Pancreas (tissue), 10 donors: ENCODE measurements around the gene CAMK1D. TPM values are rescaled to one million over a fixed set of nuclear protein-coding genes. Genes with fewer than 3 reads are reported as not detected.

ENCODE experiments used
- ATAC-seq, 4 donors: fragments of 200-7000 bp; cut with Tn5 transposase; one replicate each; pipeline versions ENCODE4 v1.8.0 to v1.9.1; 2020; ENCODE audit warnings: mild to moderate bottlenecking in 4 of 4, moderate library complexity in 4 of 4
- DNase-seq, 6 donors: peaks; one replicate each; pipeline ENCODE4 v3.0.0-alpha.2; 2020
- FAIRE-seq: peaks from 2 replicates; lab custom pipeline; 2012; peaks lifted over from hg19 to GRCh38; lab: Jason Lieb, UNC
- H3K27ac ChIP-seq, 4 donors: fragments of 200-600 bp; sonication (generic); 1 replicate in 3 of 4; 2 replicates in 1 of 4; pipeline versions ENCODE4 v1.5.0 to v1.8.0; 2020
- H3K27me3 ChIP-seq, 4 donors: fragments of 200-600 bp; one replicate each; pipeline ENCODE4 v1.8.0; 2021
- H3K36me3 ChIP-seq, 3 donors: fragments of 200-600 bp; sonication (generic) in 1 of 3; one replicate each; pipeline versions ENCODE4 v1.5.0 to v1.8.0; 2020 to 2021
- H3K4me1 ChIP-seq, 3 donors: fragments of 200-600 bp; one replicate each; pipeline ENCODE4 v1.8.0; 2021
- H3K4me3 ChIP-seq, 4 donors: fragments of 200-600 bp; sonication (generic) in 2 of 4; one replicate each; pipeline versions ENCODE4 v1.5.0 to v1.8.0; 2020 to 2021
- H3K9me3 ChIP-seq, 4 donors: fragments of 200-600 bp; one replicate each; pipeline ENCODE4 v1.8.0; 2021
- CTCF ChIP-seq, 4 donors: fragments of 200-600 bp; sonication (generic) in 3 of 4; IDR thresholded peaks; one replicate each; pipeline versions ENCODE4 v1.5.0 to v1.8.0; 2021; ENCODE audit warnings: antibody characterized with exemption in 4 of 4
- WGBS, 2 donors: extraction: QIAGEN DNeasy Blood & Tissue Kit; methylation state at CpG; one replicate each; pipeline ENCODE4 v1.1.7; 2013; 5-methylcytosine and 5-hydroxymethylcytosine counted together
- intact Hi-C, 3 donors: fragments of 100-400 bp; cut with DNase I; formaldehyde crosslinking; loops; one replicate each; pipeline versions ENCODE4 v1.11.1 to v1.14.2; 2022
- polyA plus RNA-seq, 2 donors: library from polyadenylated mRNA; stranded (reverse); fragments of 200-250 nt; gene quantifications; one replicate each; pipeline ENCODE4 v1.2.3, GENCODE V29; 2013
- total RNA-seq, 6 donors: library from RNA; stranded (reverse); fragmentation: NEBNext Ultra II Directional in 4 of 6; extraction: Animal tissue kit (Norgen Biotek cat#: 25700) in 4 of 6; gene quantifications; one replicate each; pipeline versions ENCODE4 v1.2.1 to v1.2.4, GENCODE V29; 2021 to 2023
- donor health status: healthy with polysubstance abuse.
- donor health status: DM: no; HTN: no; CAD: no; lungs with moderate emphysema.
- donor health status: DM: no; HTN: no; CAD: no.
- donor health status: control.
- donor health status: control.
- donor health status: Bipolar disorder and iron deficiency.
- donor health status: DM: yes; HTN: yes; CAD: no.
- donor health status: DM: no; HTN: no; CAD: no.
- donor health status: DM: no; HTN: no; CAD: no.
- donor health status: DM: yes; HTN: yes; CAD: no.

Gene CAMK1D
- total and polyA plus RNA-seq, 8 donors, result 2.9 to 30.1 (median 22.7) TPM

- intact Hi-C loops, result loop anchor here in 1 of 3 donors (10.0 kb wide), 2 partner anchors 125 to 215 kb away; no protein-coding TSS in a partner anchor
- Histone ChIP-seq H3K4me3 (no peak overlapping the region), H3K4me1 (peaks cover 2 to 5% (median 2%) of the 10 kb centered on the region in 3 donors), H3K9me3 (no peaks in the 10 kb centered on the region), H3K36me3 (no peaks in the 10 kb centered on the region), H3K27me3 (no peaks in the 10 kb centered on the region), H3K27ac (no peak overlapping the region)
- ATAC-seq, result no peak
- no peak for TF ChIP-seq CTCF (IDR thresholded peaks at IDR 0.05)
- FAIRE-seq, result no peak
- 81 to 86% methylated on average over 9 of the region's 9 CpGs for WGBS, 2 donors
- no peak for DNase-seq
Measured at GRCh38 chr10:12479924-12480323, 130.6 kb downstream of the CAMK1D start.

DNA sequence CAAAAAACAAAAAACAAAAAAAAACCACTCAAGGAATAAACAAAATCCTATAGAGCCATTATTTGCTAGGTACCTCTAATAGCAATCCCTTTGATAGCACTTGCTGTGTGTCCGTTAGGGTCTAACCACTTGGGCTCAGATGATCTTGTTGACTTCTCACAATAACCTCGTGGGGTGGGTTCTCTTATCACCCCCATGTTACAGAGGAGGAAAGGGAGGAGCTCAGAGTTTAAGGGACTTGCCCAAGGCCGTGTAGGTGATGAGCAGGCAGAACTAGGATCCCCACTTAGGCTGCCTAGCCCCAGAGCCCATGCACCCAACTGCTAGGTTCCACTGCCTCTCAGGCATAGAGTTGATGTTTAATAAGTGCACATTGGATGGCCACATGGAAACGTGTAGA lies 131.1 kb downstream of the CAMK1D start:
- no peak for TF ChIP-seq CTCF (IDR thresholded peaks at IDR 0.05)
- no peak overlapping the region for H3K27ac ChIP-seq
- H3K4me1 ChIP-seq, result peaks cover 6 to 10% (median 7%) of the 10 kb centered on the region in 3 donors
- FAIRE-seq, result no peak
- no peaks in the 10 kb centered on the region for H3K27me3 ChIP-seq
- H3K36me3 ChIP-seq, result no peaks in the 10 kb centered on the region
- no peak overlapping the region for H3K4me3 ChIP-seq
- DNase-seq, result no peak
- ATAC-seq, result no peak
- no peaks in the 10 kb centered on the region for H3K9me3 ChIP-seq
- 82 to 91% methylated on average over 4 of the region's 4 CpGs for WGBS, 2 donors
- intact Hi-C loops, result loop anchor here in 1 of 3 donors (10.0 kb wide), 2 partner anchors 126 to 216 kb away; no protein-coding TSS in a partner anchor

DNA sequence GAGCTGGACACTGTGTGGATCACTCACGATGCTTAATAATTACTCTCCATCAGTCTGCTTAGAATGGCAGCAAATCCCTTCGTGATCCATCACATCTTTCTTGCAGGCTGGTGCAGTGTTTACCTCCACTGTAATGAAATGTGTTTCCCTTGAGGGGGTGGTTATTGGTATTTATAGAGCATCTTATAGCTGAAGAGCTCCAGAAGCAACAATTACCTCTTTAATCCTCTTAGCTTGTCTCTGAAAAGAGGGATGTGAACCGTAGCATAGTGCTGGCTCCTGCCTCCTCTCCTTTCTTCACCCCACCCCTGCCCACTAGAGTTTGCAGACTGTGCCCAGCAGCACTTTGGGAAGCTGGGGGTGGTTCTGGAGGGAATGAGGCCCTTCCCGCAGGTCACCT lies 132.6 kb downstream of the CAMK1D start:
- Histone ChIP-seq H3K4me3 (no peak overlapping the region), H3K27me3 (no peaks in the 10 kb centered on the region), H3K36me3 (no peaks in the 10 kb centered on the region), H3K27ac (no peak overlapping the region), H3K4me1 (peaks cover 6 to 13% (median 10%) of the 10 kb centered on the region in 3 donors), H3K9me3 (no peaks in the 10 kb centered on the region)
- ATAC-seq, result no peak
- WGBS, 2 donors, result 92 to 96% methylated on average over 4 of the region's 4 CpGs
- no peak for FAIRE-seq
- no peak for DNase-seq
- TF ChIP-seq CTCF (IDR thresholded peaks at IDR 0.05), result no peak
- intact Hi-C loops, result loop anchor here in 1 of 3 donors (10.0 kb wide), 2 partner anchors 127 to 217 kb away; no protein-coding TSS in a partner anchor

DNA sequence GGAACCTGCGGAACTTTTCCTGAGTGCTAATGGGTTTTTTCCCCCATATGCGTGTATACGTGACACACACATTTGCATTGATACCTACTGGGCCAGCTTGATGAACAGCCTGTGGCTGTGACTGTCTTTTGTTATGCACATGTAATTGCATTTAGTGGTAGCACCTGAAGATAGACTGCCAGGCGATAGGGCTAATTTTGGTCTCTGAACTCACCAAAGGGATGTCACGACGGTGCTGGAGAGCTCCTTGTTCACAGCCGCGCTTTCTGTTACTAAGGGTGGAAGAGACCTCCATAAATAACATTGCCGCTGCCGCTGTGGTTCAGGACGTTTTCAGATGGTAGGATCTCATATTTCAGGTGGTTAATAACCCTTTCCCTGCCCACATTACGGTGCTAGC lies 133.2 kb downstream of the CAMK1D start:
- WGBS, 2 donors, result 86 to 87% methylated on average over 12 of the region's 12 CpGs
- Histone ChIP-seq H3K27ac (no peak overlapping the region), H3K4me1 (peaks cover 6 to 13% (median 10%) of the 10 kb centered on the region in 3 donors), H3K36me3 (no peaks in the 10 kb centered on the region), H3K4me3 (no peak overlapping the region), H3K9me3 (no peaks in the 10 kb centered on the region), H3K27me3 (no peaks in the 10 kb centered on the region)
- intact Hi-C loops, result loop anchor here in 1 of 3 donors (10.0 kb wide), 2 partner anchors 128 to 218 kb away; no protein-coding TSS in a partner anchor
- no peak for DNase-seq
- FAIRE-seq, result no peak
- no peak for ATAC-seq
- TF ChIP-seq CTCF (IDR thresholded peaks at IDR 0.05), result no peak
